ENCODE results near the gene HS6ST3. TPM values are rescaled to one million over a fixed set of nuclear protein-coding genes. Genes with fewer than 3 reads are reported as not detected.

The HS6ST3 gene
- total and polyA plus RNA-seq, 12 donors = 2.1 to 27.1 (median 6.2) TPM

DNA sequence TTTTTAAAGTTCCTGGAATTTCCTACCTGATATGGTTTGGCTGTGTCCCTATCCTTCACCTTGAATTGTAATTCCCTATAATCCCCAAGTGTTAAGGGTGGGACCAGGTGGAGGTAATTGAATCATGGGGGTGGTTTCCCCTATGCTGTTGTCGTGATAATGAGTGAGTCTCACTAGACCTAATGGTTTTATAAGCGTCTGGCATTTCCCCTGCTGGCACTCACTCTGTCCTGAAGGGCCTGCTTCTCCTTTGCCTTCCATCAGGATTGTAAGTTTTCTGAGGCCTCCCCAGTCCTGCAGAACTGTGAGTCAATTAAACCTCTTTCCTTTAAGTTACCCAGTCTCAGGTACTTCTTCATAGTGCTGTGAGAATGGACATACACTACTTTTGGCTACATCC, 298.7 kb downstream of the HS6ST3 start:
- Histone ChIP-seq H3K9me3 (replicated peaks in 1 of 3) (no peaks in the 10 kb centered on the region), H3K27ac (no peak overlapping the region), H3K27me3 (no peaks in the 10 kb centered on the region), H3K36me3 (replicated peaks in 1 of 2) (no peaks in the 10 kb centered on the region), H3K4me1 (replicated peaks in 1 of 2) (no peaks in the 10 kb centered on the region), H3K4me3 (no peak overlapping the region)
- intact Hi-C loops (cut with DNase I) = no loop called here
- TF ChIP-seq, protein P1, sequence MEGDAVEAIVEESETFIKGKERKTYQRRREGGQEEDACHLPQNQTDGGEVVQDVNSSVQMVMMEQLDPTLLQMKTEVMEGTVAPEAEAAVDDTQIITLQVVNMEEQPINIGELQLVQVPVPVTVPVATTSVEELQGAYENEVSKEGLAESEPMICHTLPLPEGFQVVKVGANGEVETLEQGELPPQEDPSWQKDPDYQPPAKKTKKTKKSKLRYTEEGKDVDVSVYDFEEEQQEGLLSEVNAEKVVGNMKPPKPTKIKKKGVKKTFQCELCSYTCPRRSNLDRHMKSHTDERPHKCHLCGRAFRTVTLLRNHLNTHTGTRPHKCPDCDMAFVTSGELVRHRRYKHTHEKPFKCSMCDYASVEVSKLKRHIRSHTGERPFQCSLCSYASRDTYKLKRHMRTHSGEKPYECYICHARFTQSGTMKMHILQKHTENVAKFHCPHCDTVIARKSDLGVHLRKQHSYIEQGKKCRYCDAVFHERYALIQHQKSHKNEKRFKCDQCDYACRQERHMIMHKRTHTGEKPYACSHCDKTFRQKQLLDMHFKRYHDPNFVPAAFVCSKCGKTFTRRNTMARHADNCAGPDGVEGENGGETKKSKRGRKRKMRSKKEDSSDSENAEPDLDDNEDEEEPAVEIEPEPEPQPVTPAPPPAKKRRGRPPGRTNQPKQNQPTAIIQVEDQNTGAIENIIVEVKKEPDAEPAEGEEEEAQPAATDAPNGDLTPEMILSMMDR (IDR thresholded peaks at IDR 0.05) = no peak
- no peak for TF ChIP-seq POLR2A (IDR thresholded peaks at IDR 0.05)
- DNase-seq = no peak
- 50 to 71% (median 65%) methylated on average over 2 of the region's 2 CpGs for WGBS, 4 donors

DNA sequence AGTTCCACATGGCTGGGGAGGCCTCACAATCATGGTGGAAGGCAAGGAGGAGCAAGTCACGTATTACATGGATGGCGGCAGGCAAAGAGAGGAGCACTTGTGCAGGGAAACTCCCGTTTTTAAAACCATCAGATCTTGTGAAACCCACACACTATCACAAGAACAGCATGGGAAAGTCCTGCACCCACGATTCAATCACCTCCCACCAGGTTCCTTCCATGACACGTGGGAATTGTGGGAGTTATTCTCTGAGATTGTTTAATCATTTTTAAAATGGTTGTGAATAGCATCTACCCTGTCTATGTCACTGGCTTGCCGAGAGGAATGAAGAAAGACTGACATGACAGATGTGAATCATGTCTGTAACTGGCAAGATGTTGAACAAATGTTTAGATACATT, 301.7 kb downstream of the HS6ST3 start:
- Histone ChIP-seq H3K27me3 (no peaks in the 10 kb centered on the region), H3K27ac (no peak overlapping the region), H3K4me3 (no peak overlapping the region), H3K9me3 (replicated peaks in 1 of 3) (no peaks in the 10 kb centered on the region), H3K36me3 (replicated peaks in 1 of 2) (no peaks in the 10 kb centered on the region), H3K4me1 (replicated peaks in 1 of 2) (no peaks in the 10 kb centered on the region)
- TF ChIP-seq, protein P1 (IDR thresholded peaks at IDR 0.05) = no peak
- TF ChIP-seq POLR2A (IDR thresholded peaks at IDR 0.05) = no peak
- DNase-seq = no peak
- 80 to 90% (median 87%) methylated on average over 6 of the region's 6 CpGs for WGBS, 4 donors
- intact Hi-C loops (cut with DNase I) = no loop called here

DNA sequence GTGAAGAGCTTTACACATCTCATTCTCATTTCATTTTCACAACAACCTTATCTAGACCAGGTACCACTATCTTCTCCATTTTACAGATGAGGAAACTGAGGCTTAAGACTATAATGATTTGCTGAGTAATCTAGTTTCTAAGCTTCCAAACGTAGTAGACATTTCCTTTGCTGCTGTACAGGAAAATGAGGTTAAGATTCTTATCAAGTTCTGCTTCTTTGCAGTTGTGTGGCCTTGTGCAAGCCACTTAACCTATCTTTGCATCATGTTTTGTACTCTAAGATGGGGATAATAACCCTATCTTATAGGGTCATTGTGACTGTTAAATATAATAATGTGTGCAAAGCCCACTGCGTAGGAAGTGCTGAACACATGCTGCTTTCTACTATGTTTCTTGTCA, 307.9 kb downstream of the HS6ST3 start:
- H3K4me1 ChIP-seq (replicated peaks in 1 of 2) = no peaks in the 10 kb centered on the region
- 43 to 54% (median 48%) methylated on average over 2 of the region's 2 CpGs for WGBS, 4 donors

DNA sequence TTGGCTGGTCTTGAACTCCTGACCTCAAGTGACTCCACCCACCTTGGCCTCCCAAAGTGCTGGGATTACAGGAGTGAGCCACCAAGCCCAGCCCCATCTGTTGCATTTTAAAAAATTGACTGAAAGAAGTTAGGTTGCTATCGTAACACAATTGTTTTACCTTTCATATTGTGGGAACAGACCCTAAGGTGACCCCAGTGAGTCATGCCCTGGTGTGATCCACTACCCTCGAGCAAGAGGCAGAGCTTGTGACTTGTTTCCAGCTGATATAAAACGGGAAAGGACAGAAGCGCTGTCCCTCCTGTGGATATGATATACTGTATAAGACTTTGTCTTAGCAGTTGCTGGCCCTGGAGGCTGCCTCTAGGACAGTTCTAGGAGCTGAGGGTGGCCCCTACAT, 308.6 kb downstream of the HS6ST3 start:
- H3K9me3 ChIP-seq (replicated peaks in 1 of 3) = no peaks in the 10 kb centered on the region
- no peak for DNase-seq
- H3K4me1 ChIP-seq (replicated peaks in 1 of 2) = no peaks in the 10 kb centered on the region
- H3K27me3 ChIP-seq = no peaks in the 10 kb centered on the region
- TF ChIP-seq POLR2A (IDR thresholded peaks at IDR 0.05) = no peak
- TF ChIP-seq, protein P1 (IDR thresholded peaks at IDR 0.05) = no peak
- H3K36me3 ChIP-seq (replicated peaks in 1 of 2) = no peaks in the 10 kb centered on the region
- intact Hi-C loops (cut with DNase I) = no loop called here
- H3K4me3 ChIP-seq = no peak overlapping the region
- H3K27ac ChIP-seq = no peak overlapping the region
- 62 to 74% (median 66%) methylated on average over 4 of the region's 4 CpGs for WGBS, 4 donors

More for the DNA sequence above, 307.9 kb downstream of the HS6ST3 start:
- Histone ChIP-seq H3K9me3 (replicated peaks in 1 of 3) (no peaks in the 10 kb centered on the region), H3K36me3 (replicated peaks in 1 of 2) (no peaks in the 10 kb centered on the region), H3K4me3 (no peak overlapping the region), H3K27me3 (no peaks in the 10 kb centered on the region), H3K27ac (no peak overlapping the region)
- intact Hi-C loops (cut with DNase I) = no loop called here
- no peak for DNase-seq
- TF ChIP-seq POLR2A (IDR thresholded peaks at IDR 0.05) = no peak
- TF ChIP-seq, protein P1 (IDR thresholded peaks at IDR 0.05) = no peak

Data from adrenal gland (tissue), 12 donors.